ENCODE results near the gene PTBP3. TPM values are rescaled to one million over a fixed set of nuclear protein-coding genes. Genes with fewer than 3 reads are reported as not detected.

PTBP3 gene
- polyA plus RNA-seq, 1 donor from 2014 or later = 36.1 TPM

DNA sequence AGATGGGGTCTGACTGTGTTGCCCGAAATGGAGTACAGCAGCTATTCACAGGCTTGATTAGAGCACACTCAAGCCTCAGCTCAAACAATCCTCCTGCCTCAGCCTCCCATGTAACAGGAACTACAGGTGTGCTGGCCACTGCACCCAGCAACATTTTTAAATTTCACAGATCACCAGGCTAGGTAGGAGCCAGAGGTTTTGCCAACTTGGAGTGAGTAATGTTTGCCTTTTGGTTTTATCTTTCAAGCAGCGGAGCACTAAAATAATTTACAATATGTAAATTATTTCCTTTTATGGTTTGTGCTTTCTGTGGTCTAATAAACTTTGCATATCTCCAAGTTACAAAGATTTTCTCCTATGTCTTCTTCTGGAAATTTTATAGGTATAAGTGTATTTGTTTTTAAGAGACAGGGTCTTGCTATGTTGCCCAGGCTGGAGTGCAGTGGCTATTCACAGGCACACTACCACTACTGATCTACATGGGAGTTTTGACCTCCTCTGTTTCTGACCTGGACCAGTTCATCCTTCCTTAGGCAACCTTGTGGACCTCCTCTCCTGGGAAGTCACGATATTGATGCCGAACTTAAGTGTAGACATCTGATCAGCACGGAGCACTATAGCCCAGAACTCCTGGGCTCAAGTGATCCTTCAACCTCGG, 91.1 kb downstream of the PTBP3 start:
- H3K4me3 ChIP-seq (ENCODE audit: low read length) = no peak overlapping the region
- H3F3A ChIP-seq (ENCODE audit: insufficient read depth, low read length, poor library complexity, severe bottlenecking) = no peaks in the 10 kb centered on the region
- no peaks in the 10 kb centered on the region for H3K9me2 ChIP-seq (ENCODE audit: insufficient read depth, low read length)
- no peaks in the 10 kb centered on the region for H3K36me3 ChIP-seq (ENCODE audit: insufficient read depth, low read length)
- no peak overlapping the region for H3K9ac ChIP-seq (ENCODE audit: low read length)
- no peaks in the 10 kb centered on the region for H3K9me3 ChIP-seq (ENCODE audit: low read length)
- H4K20me1 ChIP-seq (ENCODE audit: insufficient read depth) = no peaks in the 10 kb centered on the region
- no peak overlapping the region for H2AFZ ChIP-seq (ENCODE audit: low read depth, low read length)
- H3K4me2 ChIP-seq (ENCODE audit: low read length) = no peak overlapping the region
- no peak overlapping the region for H3K27ac ChIP-seq (ENCODE audit: low read length)
- H3K79me2 ChIP-seq (replicated peaks; ENCODE audit: insufficient read depth, low read length) = no peaks in the 10 kb centered on the region
- TF ChIP-seq, protein P1, sequence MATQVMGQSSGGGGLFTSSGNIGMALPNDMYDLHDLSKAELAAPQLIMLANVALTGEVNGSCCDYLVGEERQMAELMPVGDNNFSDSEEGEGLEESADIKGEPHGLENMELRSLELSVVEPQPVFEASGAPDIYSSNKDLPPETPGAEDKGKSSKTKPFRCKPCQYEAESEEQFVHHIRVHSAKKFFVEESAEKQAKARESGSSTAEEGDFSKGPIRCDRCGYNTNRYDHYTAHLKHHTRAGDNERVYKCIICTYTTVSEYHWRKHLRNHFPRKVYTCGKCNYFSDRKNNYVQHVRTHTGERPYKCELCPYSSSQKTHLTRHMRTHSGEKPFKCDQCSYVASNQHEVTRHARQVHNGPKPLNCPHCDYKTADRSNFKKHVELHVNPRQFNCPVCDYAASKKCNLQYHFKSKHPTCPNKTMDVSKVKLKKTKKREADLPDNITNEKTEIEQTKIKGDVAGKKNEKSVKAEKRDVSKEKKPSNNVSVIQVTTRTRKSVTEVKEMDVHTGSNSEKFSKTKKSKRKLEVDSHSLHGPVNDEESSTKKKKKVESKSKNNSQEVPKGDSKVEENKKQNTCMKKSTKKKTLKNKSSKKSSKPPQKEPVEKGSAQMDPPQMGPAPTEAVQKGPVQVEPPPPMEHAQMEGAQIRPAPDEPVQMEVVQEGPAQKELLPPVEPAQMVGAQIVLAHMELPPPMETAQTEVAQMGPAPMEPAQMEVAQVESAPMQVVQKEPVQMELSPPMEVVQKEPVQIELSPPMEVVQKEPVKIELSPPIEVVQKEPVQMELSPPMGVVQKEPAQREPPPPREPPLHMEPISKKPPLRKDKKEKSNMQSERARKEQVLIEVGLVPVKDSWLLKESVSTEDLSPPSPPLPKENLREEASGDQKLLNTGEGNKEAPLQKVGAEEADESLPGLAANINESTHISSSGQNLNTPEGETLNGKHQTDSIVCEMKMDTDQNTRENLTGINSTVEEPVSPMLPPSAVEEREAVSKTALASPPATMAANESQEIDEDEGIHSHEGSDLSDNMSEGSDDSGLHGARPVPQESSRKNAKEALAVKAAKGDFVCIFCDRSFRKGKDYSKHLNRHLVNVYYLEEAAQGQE (IDR thresholded peaks at IDR 0.05; ENCODE audit: borderline replicate concordance) = no peak
- TF ChIP-seq MXI1 (conservative IDR thresholded peaks at IDR 0.05; ENCODE audit: poor library complexity, severe bottlenecking) (no peak), RAD21 (conservative IDR thresholded peaks at IDR 0.05) (no peak), TAF1 (IDR thresholded peaks at IDR 0.05; ENCODE audit: low read depth) (no peak), CTCF (IDR thresholded peaks at IDR 0.05; ENCODE audit: poor library complexity, severe bottlenecking) (no peak), EZH2 (IDR thresholded peaks at IDR 0.05; ENCODE audit: borderline replicate concordance, insufficient read depth, low read length, poor library complexity, severe bottlenecking) (no peak), EP300 (conservative IDR thresholded peaks at IDR 0.05; ENCODE audit: poor library complexity, severe bottlenecking) (no peak), POLR2AphosphoS5 (IDR thresholded peaks at IDR 0.05) (no peak), SMC3 (conservative IDR thresholded peaks at IDR 0.05; ENCODE audit: poor library complexity) (no peak)
- H3K27me3 ChIP-seq (ENCODE audit: insufficient read depth, low read depth, low read length) = no peaks in the 10 kb centered on the region

DNA sequence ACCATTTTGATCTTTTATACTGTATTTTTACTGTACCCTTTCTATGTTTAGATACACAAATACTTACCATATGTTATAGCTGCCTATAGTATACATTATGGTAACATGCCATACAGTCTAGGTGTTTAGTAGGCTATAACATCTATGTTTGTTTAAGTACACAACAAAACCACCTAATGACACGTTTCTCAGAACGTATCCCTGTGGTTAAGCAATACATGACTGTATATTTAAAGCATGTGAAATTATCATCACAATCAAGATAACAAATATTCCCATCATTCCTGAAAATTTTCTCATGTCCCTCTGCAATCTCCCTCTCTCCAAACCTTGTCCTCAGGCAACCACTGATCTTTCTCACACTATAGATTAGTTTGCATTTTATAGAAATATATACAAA, 91.9 kb downstream of the PTBP3 start:
- no peaks in the 10 kb centered on the region for H3K79me2 ChIP-seq (replicated peaks; ENCODE audit: insufficient read depth, low read length)
- H3K36me3 ChIP-seq (ENCODE audit: insufficient read depth, low read length) = no peaks in the 10 kb centered on the region
- no peak overlapping the region for H3K4me3 ChIP-seq (ENCODE audit: low read length)
- H3K9me3 ChIP-seq (ENCODE audit: low read length) = no peaks in the 10 kb centered on the region
- H3K27ac ChIP-seq (ENCODE audit: low read length) = no peak overlapping the region
- H3K9ac ChIP-seq (ENCODE audit: low read length) = no peak overlapping the region
- no peak overlapping the region for H2AFZ ChIP-seq (ENCODE audit: low read depth, low read length)
- no peaks in the 10 kb centered on the region for H3K27me3 ChIP-seq (ENCODE audit: insufficient read depth, low read depth, low read length)
- no peaks in the 10 kb centered on the region for H3F3A ChIP-seq (ENCODE audit: insufficient read depth, low read length, poor library complexity, severe bottlenecking)
- no peak overlapping the region for H3K4me2 ChIP-seq (ENCODE audit: low read length)
- H4K20me1 ChIP-seq (ENCODE audit: insufficient read depth) = no peaks in the 10 kb centered on the region
- no peak for TF ChIP-seq TAF1 (IDR thresholded peaks at IDR 0.05; ENCODE audit: low read depth)
- H3K9me2 ChIP-seq (ENCODE audit: insufficient read depth, low read length) = no peaks in the 10 kb centered on the region

Measured in neural cell (in vitro differentiated cells).